HG02759 (cell line): Measurements from ENCODE around the gene MAP7.

Experiments
- ATAC-seq: cut with Tn5 transposase; IDR thresholded peaks from one replicate; pipeline ENCODE4 v1.9.1; 2021; ENCODE audit warnings: mild to moderate bottlenecking, moderate library complexity; ENCODE audit not compliant: unreplicated experiment

MAP7 gene

DNA sequence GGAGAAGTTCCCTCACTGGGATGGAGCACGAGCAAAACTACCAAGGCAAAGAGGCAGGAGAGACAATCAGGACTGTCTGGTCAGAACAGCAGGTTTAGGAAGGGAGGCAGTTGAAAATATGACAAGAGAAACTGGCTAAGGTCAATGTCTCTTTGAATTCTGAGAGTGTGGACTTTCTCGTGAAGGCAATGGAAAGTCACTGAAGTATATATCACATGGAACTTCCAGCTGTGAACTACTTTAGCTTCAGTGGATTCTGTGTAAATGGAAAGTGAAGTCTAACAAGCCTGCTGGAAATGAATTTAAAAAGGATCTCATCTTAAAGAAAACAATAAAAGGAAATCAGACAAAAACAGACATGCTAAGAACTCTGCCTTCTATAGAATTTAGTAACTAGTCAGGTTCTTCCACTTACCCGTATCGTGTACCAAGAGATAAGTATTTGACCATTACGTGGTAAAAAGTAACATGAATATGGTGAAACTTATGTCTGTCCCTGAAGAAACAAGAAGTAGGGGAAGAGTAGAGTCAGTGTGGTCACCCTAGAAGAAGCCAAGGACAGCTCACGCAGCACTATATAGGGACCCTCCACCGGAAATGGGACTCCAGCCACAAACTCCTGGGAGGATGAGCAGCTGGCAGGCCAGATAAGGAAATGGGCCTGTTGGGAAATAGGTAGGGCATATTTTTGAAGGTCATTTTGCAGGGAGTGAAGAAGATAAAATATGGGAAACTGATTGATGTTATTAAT is 123.4 kb downstream of the MAP7 start:
- no peak for ATAC-seq

DNA sequence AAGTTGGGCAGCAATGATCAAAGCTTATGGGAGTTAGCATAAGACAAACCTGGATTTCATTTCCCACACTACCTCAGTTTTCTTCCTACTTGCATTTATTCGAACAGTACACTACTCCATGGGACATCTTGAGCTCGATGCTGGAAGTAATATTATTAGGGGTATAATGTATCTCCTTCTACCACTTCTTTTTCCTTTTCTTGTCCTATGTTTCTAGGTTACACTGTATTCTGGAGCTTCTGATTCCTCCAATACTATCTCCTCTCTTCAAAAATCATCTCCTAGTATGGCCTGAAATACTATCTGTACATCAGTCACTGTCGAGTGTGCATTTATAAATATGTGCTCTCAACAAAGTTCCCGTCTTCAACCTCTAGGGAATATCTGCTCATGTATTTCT is 124.4 kb downstream of the MAP7 start:
- no peak for ATAC-seq

- no peak for ATAC-seq
Measured at GRCh38 chr6:136424901-136425300, 125.3 kb downstream of the MAP7 start.

- ATAC-seq, result no peak
Measured at GRCh38 chr6:136424450-136424849, 125.8 kb downstream of the MAP7 start.

GRCh38 chr6:136421537-136422158 is 128.6 kb downstream of the MAP7 start:
- ATAC-seq, result no peak

DNA sequence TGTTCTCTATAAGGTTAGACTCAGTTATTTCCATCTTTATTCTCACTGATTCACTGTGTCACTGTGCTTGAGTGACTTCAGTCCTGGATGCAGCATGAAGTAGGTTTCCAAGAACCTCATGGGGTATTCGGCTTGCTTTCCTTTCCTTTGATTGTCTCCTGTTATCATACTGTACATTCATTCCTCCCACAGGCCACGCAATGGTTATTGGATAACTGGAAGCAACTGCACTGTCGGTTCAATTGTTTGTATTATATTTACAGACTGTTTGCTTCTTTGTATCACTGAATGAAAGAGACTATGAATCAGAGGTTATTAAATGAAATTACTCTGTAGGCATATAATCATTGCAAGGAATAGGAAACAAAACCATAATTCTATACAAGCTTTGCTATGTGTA is 129.4 kb downstream of the MAP7 start:
- no peak for ATAC-seq

DNA sequence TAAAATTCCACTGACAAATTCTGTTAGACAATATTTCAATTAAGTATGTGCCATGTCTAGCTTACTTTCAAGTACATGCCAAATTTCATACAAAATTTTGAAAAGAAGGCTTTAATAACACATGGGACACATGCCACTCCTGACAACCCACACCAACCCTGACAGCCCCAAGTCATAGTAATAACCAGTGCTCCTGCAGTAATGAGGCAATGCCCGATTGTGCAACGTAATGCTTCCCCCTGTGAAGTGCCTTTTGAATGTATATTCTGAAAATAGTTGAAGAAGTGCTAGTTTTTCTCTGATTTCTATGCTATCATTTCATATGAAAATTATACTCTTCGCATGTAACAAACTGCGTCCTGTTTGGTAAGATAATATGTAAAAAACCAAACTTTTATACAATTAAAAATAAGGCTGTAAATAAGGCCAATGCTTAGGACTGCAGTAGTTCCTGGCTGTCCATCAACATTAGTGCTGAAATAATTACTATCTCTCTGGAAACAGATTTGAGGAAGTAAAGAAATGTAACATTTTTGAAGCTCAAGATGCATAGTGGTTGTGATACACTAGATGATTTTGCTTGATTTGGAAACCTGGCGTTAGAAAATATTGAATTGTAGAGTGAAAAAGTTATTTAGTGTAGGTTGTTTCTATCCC is 134.7 kb downstream of the MAP7 start:
- ATAC-seq, result no peak

GRCh38 chr6:136412410-136412809 is 137.8 kb downstream of the MAP7 start:
- no peak for ATAC-seq

GRCh38 chr6:136411453-136412354 is 138.5 kb downstream of the MAP7 start:
- ATAC-seq, result no peak

GRCh38 chr6:136411025-136411325 is 139.2 kb downstream of the MAP7 start:
- ATAC-seq, result no peak

DNA sequence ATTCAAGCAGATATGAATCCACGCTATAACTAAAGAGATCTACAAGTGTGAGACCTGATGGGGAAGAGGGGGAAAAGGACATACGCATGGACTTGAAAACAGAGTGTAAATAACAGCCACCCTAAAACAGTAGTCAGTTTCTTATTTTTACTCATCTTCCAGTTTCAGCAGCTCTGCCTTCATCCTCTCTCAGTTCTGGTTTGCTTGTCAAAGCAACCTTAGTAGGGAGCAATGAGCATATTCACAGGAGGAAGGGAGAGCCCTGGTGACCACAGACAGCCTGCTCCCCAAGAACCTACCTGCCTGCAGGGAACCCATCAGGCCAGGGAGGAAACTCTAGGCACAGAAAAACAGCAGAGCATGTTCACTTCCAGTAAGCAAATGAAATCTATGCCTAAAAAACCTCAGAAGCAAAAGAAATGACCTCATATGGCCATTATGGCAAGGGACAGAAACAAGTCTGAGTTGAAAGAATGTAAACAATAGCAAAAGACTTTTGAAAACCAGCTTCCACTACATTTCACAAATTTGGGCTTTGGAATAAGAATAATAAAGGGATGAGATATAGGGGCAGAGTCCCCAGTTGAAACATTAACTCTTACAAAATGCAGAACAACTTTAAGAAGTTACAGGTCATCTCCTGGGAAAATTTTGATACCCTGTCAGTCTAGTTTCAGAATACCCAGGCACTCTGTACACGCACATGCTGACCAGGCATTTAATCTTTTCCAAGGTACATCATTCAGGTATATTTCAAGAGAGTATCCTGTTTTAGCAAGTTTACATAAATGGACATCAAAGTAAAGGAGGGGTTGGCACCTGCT is 139.8 kb downstream of the MAP7 start:
- ATAC-seq, result no peak

GRCh38 chr6:136409597-136409996 is 140.6 kb downstream of the MAP7 start:
- no peak for ATAC-seq

DNA sequence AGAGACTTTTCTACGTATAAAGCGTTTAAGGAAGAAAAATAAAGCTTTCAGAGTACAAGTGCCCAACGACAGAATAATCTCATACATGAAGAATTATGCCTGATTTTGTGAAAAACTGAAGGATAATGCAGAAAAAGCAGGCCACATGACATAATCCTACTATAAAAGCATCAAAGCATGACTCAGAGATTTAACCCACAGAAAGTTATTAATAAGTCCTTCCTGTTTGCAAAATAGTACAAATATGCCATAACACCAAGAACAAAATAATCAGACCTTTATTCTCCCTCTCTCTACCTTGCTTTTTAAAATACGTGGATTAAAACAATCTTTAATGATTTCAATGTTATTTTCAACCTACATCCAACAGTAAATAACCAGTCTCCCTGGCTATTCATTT is 142.0 kb downstream of the MAP7 start:
- no peak for ATAC-seq

DNA sequence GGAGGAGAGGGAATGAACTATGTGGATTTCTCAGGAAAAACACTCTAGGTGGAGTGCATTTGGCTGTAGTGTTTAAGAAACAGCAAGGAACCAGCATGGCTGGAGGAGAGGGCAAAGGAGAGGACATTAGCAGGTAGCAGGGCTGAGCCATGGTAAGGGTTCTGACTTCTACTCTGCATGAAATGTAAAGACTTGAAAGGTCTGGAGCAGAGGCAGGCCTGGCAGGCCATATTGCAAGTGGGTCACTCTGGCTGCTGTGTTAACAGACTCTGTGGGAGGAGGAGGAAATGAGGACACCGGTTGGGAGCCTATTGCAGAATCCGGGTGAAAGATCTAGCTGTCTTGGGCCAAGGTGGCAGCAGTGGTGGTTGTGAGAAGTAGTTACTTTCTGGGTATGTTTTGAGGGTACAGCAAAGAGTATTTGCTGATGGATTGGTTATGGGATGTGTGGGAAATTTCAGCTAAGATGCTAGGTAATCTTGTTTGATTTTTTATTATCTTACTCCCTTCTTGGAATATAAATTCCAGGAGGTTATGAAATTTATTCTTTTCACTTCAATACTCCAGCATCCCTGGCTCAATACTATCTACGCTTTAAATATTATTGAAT is 144.7 kb downstream of the MAP7 start:
- ATAC-seq, result no peak

- no peak for ATAC-seq
Measured at GRCh38 chr6:136404627-136405419, 145.4 kb downstream of the MAP7 start.

GRCh38 chr6:136404007-136404406 is 146.2 kb downstream of the MAP7 start:
- ATAC-seq, result no peak

DNA sequence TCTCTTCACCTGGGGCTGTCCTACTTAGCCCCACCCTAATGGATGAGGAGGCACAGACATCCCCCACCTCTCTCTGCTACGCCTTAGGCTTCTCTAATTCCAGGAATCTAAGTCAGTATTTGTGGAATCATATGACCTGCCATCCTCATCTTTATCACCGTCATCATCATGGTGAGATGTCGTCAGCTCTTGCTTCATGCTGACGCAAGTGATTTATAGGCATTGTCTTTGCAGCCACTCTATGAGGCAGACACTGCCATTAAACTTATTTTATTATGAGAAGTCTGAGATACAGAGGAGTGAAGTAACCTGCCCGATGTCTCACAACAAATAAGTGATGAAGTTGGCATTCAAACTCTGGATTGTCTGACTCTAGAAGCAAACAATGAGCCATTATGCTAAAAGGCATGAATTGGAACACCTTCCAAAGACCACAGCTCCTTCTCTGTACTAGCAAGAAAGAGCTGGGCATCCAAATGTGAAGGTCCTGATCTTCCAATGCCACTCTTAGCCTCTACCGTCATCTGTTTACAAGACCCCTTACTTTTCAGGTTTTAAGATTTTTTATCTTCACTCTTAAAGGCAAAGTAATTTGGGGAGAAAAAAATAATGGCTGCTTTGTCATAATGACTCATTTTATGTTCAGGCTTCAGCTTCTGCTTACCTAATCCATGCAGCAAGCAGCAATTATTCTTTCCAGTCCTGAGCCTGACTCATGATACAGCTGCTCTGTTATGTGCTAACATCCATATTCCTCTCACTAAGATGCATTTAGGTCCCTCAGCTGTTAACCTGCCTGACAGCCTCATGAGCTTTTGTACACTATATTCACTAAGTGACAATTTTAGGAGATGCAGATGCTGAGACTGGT is 146.9 kb downstream of the MAP7 start:
- no peak for ATAC-seq

DNA sequence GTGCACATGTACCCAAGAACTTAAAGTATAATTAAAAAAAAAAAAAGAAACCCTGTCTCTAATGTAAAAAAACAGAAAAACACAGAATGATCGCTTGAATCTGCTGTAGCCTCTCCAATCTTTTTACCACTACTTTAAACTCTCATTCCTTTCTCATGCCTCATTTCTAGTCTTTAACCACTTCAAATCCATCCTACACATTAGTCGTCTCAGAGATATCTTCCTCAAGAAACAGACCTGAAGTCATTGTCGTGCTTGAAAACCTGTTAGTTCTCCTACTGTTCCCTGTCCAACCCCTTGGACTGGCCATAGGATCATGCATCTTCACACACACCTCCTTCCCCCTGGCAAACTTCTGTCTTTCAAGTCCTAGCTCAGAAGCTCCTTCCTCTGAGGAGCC is 148.5 kb downstream of the MAP7 start:
- no peak for ATAC-seq
